GM21367 (cell line): ENCODE results near the gene JAKMIP1.

Experiments used
- ATAC-seq: cut with Tn5 transposase; IDR thresholded peaks from one replicate; pipeline ENCODE4 v1.9.1; 2021; ENCODE audit not compliant: unreplicated experiment

Gene JAKMIP1

GRCh38 chr4:6183740-6184139 lies 16.6 kb downstream of the JAKMIP1 start:
- peak; percentile 35 for ATAC-seq

- no peak for ATAC-seq
These were observed 17.7 kb downstream of the JAKMIP1 start for GRCh38 chr4:6182376-6183280.

- ATAC-seq: peak; percentile 85
These were observed 19.3 kb downstream of the JAKMIP1 start for GRCh38 chr4:6180841-6181631.

- ATAC-seq: no peak
These were observed 21.0 kb downstream of the JAKMIP1 start for GRCh38 chr4:6179362-6179761.

GRCh38 chr4:6178757-6179156 lies 21.6 kb downstream of the JAKMIP1 start:
- no peak for ATAC-seq

- no peak for ATAC-seq
These were observed 22.7 kb downstream of the JAKMIP1 start for GRCh38 chr4:6177587-6178197.

- no peak for ATAC-seq
These were observed 24.9 kb downstream of the JAKMIP1 start for GRCh38 chr4:6175426-6175825.

- ATAC-seq: no peak
These were observed 27.5 kb downstream of the JAKMIP1 start for GRCh38 chr4:6172927-6173200.

- no peak for ATAC-seq
These were observed 28.0 kb downstream of the JAKMIP1 start for GRCh38 chr4:6172093-6172926.

GRCh38 chr4:6169239-6169638 lies 31.1 kb downstream of the JAKMIP1 start:
- ATAC-seq: no peak

GRCh38 chr4:6165766-6166165 lies 34.6 kb downstream of the JAKMIP1 start:
- no peak for ATAC-seq

- no peak for ATAC-seq
These were observed 37.5 kb downstream of the JAKMIP1 start for GRCh38 chr4:6162885-6163284.

GRCh38 chr4:6161921-6162464 lies 38.4 kb downstream of the JAKMIP1 start:
- ATAC-seq: no peak

- ATAC-seq: no peak
These were observed 39.8 kb downstream of the JAKMIP1 start for GRCh38 chr4:6160536-6160935.

GRCh38 chr4:6157926-6158325 lies 42.4 kb downstream of the JAKMIP1 start:
- ATAC-seq: no peak

GRCh38 chr4:6155996-6156750 lies 44.2 kb downstream of the JAKMIP1 start:
- ATAC-seq: no peak

- ATAC-seq: no peak
These were observed 45.5 kb downstream of the JAKMIP1 start for GRCh38 chr4:6154875-6155274.

GRCh38 chr4:6153874-6154273 lies 46.5 kb downstream of the JAKMIP1 start:
- no peak for ATAC-seq

GRCh38 chr4:6152869-6153705 lies 47.3 kb downstream of the JAKMIP1 start:
- ATAC-seq: no peak
